ENCODE measurements around the gene IL10RA. TPM values are rescaled to one million over a fixed set of nuclear protein-coding genes. Genes with fewer than 3 reads are reported as not detected.

IL10RA gene
- total and polyA plus RNA-seq, 4 donors: 2.3 to 11.6 (median 9.2) TPM

GRCh38 chr11:118014022-118014421, 27.8 kb downstream of the IL10RA start:
- H3K4me3 ChIP-seq (ENCODE audit: low read depth in 1 of 3, low read length in 3 of 3): no peak overlapping the region
- TF ChIP-seq, protein P1, sequence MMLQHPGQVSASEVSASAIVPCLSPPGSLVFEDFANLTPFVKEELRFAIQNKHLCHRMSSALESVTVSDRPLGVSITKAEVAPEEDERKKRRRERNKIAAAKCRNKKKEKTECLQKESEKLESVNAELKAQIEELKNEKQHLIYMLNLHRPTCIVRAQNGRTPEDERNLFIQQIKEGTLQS (IDR thresholded peaks at IDR 0.05): no peak
- TF ChIP-seq JUND (IDR thresholded peaks at IDR 0.05) (no peak), GABPA (IDR thresholded peaks at IDR 0.05 in 1 of 2, conservative IDR thresholded peaks at IDR 0.05 in 1 of 2) (no peak), TAF1 (conservative IDR thresholded peaks at IDR 0.05) (no peak), RAD21 (IDR thresholded peaks at IDR 0.05) (no peak), REST (IDR thresholded peaks at IDR 0.05) (no peak)
- TF ChIP-seq, protein P2, sequence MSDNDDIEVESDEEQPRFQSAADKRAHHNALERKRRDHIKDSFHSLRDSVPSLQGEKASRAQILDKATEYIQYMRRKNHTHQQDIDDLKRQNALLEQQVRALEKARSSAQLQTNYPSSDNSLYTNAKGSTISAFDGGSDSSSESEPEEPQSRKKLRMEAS (IDR thresholded peaks at IDR 0.05): no peak
- 94% methylated on average over 3 of the region's 3 CpGs for WGBS
- H3K36me3 ChIP-seq (ENCODE audit: control insufficient read depth in 4 of 4, insufficient read depth in 3 of 4, low read depth in 1 of 4, low read length in 3 of 4): no peaks in the 10 kb centered on the region
- H3K9me3 ChIP-seq (ENCODE audit: control insufficient read depth in 4 of 4, low read length in 3 of 4): no peaks in the 10 kb centered on the region
- no peak overlapping the region for H3K9ac ChIP-seq (ENCODE audit: low read depth in 1 of 2, low read length in 2 of 2)
- no peaks in the 10 kb centered on the region for H3K4me1 ChIP-seq (ENCODE audit: control insufficient read depth in 4 of 4, insufficient read depth in 4 of 4, low read length in 3 of 4)
- no peaks in the 10 kb centered on the region for H3K27me3 ChIP-seq (ENCODE audit: control insufficient read depth in 4 of 4, insufficient read depth in 4 of 4, low read length in 3 of 4)
- no peak for DNase-seq (ENCODE audit: low spot score)
- no peak overlapping the region for H3K27ac ChIP-seq (ENCODE audit: low read depth in 1 of 2, low read length in 2 of 2)

DNA sequence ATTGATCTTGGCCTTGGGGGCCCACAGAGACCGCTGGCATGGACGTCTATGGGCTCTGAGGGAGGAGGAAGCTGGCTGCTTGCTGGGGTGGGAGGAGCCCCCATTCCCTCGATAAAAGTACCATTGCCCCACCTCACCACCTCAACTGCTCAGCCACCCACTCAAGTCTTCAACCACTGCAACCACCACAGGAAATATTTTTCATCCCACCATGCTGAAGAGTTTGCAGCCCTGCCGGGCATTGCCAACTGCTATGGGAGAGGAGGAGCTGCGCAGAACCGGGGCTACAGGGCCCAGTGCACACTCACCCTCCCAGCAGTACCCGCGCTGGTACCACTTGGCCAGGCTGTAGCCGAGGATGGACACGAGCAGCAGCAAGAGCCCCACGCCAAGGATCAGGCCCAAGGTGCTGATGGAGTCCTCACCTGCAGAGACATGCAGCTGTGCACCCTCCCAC, 29.2 kb downstream of the IL10RA start:
- Histone ChIP-seq H3K9me3 (ENCODE audit: control insufficient read depth in 4 of 4, low read length in 3 of 4) (peaks cover 0 to 1% (median 0%) of the 10 kb centered on the region in 4 donors), H3K4me1 (ENCODE audit: control insufficient read depth in 4 of 4, insufficient read depth in 4 of 4, low read length in 3 of 4) (no peaks in the 10 kb centered on the region), H3K9ac (ENCODE audit: low read depth in 1 of 2, low read length in 2 of 2) (no peak overlapping the region), H3K4me3 (ENCODE audit: low read depth in 1 of 3, low read length in 3 of 3) (no peak overlapping the region), H3K27ac (ENCODE audit: low read depth in 1 of 2, low read length in 2 of 2) (no peak overlapping the region), H3K36me3 (ENCODE audit: control insufficient read depth in 4 of 4, insufficient read depth in 3 of 4, low read depth in 1 of 4, low read length in 3 of 4) (no peaks in the 10 kb centered on the region), H3K27me3 (ENCODE audit: control insufficient read depth in 4 of 4, insufficient read depth in 4 of 4, low read length in 3 of 4) (no peaks in the 10 kb centered on the region)
- WGBS: 83% methylated on average over 11 of the region's 11 CpGs
- DNase-seq (ENCODE audit: low spot score): no peak
- TF ChIP-seq JUND (IDR thresholded peaks at IDR 0.05): no peak
- no peak for TF ChIP-seq HNF4G (IDR thresholded peaks at IDR 0.05)
- TF ChIP-seq REST (IDR thresholded peaks at IDR 0.05): no peak
- no peak for TF ChIP-seq RXRA (IDR thresholded peaks at IDR 0.05)

- H3K9me3 ChIP-seq (ENCODE audit: control insufficient read depth in 4 of 4, low read length in 3 of 4): peaks cover 0 to 6% (median 0%) of the 10 kb centered on the region in 4 donors
- H3K4me1 ChIP-seq (ENCODE audit: control insufficient read depth in 4 of 4, insufficient read depth in 4 of 4, low read length in 3 of 4): no peaks in the 10 kb centered on the region
- no peak for DNase-seq (ENCODE audit: low spot score)
- H3K4me3 ChIP-seq (ENCODE audit: low read depth in 1 of 3, low read length in 3 of 3): no peak overlapping the region
- WGBS: 66% methylated on average over 4 of the region's 4 CpGs
- H3K27me3 ChIP-seq (ENCODE audit: control insufficient read depth in 4 of 4, insufficient read depth in 4 of 4, low read length in 3 of 4): no peaks in the 10 kb centered on the region
- H3K36me3 ChIP-seq (ENCODE audit: control insufficient read depth in 4 of 4, insufficient read depth in 3 of 4, low read depth in 1 of 4, low read length in 3 of 4): no peaks in the 10 kb centered on the region
- no peak overlapping the region for H3K27ac ChIP-seq (ENCODE audit: low read depth in 1 of 2, low read length in 2 of 2)
- H3K9ac ChIP-seq (ENCODE audit: low read depth in 1 of 2, low read length in 2 of 2): no peak overlapping the region
- TF ChIP-seq, protein P3, sequence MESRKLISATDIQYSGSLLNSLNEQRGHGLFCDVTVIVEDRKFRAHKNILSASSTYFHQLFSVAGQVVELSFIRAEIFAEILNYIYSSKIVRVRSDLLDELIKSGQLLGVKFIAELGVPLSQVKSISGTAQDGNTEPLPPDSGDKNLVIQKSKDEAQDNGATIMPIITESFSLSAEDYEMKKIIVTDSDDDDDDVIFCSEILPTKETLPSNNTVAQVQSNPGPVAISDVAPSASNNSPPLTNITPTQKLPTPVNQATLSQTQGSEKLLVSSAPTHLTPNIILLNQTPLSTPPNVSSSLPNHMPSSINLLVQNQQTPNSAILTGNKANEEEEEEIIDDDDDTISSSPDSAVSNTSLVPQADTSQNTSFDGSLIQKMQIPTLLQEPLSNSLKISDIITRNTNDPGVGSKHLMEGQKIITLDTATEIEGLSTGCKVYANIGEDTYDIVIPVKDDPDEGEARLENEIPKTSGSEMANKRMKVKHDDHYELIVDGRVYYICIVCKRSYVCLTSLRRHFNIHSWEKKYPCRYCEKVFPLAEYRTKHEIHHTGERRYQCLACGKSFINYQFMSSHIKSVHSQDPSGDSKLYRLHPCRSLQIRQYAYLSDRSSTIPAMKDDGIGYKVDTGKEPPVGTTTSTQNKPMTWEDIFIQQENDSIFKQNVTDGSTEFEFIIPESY (IDR thresholded peaks at IDR 0.05): no peak
- TF ChIP-seq, protein P2 (IDR thresholded peaks at IDR 0.05): no peak
- TF ChIP-seq EGR1 (IDR thresholded peaks at IDR 0.05; ENCODE audit: low read depth in 2 of 2) (no peak), NR2F2 (IDR thresholded peaks at IDR 0.05) (no peak), JUND (IDR thresholded peaks at IDR 0.05) (no peak), RAD21 (IDR thresholded peaks at IDR 0.05) (no peak), FOXA2 (IDR thresholded peaks at IDR 0.05) (no peak)
- TF ChIP-seq, protein P1 (IDR thresholded peaks at IDR 0.05): no peak
- TF ChIP-seq, protein P4, sequence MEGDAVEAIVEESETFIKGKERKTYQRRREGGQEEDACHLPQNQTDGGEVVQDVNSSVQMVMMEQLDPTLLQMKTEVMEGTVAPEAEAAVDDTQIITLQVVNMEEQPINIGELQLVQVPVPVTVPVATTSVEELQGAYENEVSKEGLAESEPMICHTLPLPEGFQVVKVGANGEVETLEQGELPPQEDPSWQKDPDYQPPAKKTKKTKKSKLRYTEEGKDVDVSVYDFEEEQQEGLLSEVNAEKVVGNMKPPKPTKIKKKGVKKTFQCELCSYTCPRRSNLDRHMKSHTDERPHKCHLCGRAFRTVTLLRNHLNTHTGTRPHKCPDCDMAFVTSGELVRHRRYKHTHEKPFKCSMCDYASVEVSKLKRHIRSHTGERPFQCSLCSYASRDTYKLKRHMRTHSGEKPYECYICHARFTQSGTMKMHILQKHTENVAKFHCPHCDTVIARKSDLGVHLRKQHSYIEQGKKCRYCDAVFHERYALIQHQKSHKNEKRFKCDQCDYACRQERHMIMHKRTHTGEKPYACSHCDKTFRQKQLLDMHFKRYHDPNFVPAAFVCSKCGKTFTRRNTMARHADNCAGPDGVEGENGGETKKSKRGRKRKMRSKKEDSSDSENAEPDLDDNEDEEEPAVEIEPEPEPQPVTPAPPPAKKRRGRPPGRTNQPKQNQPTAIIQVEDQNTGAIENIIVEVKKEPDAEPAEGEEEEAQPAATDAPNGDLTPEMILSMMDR (IDR thresholded peaks at IDR 0.05; ENCODE audit: low read depth, low read length, missing input control): no peak
Measured at GRCh38 chr11:118016104-118016503, 29.9 kb downstream of the IL10RA start.

All from liver (tissue), 9 donors.